ENCODE measurements around the gene RYR2.

Gene RYR2

DNA sequence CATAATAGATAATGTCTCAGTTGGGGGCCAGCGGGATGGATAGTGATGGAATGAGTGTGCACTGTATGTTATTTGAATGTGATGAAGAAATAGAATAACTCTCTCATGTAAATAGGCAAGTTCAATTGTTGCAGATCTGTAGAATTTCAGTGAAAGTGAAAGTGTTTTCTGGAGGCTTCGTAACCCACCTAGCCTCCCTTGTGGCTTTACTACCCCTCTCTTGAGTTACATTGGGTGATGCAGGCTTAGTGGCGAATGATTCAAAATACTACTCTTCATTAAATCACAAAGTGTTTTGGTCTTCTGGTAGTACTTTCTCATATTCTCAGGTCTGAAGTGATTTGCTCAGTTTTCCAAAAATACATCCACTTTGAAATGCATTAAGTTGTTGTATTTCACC is 436.9 kb downstream of the RYR2 start:
- no peak for DNase-seq

DNA sequence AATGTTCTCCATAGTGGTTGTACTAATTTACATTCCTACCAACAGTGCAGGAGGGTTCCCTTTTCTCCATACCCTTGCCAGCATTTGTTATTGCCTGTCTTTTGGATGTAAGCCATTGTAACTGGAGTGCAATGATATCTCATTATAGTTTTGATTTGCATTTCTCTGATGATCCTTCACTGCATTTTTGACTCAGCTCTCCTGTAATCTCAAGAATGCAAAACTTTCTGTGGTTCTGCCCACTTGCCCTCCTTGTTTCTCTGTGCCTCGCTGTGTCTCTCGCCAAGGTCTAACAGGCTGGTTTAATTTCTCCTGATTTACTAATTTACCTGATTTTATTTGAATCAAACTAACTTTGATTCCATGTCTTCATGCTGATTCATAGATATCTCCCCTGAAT is 440.8 kb downstream of the RYR2 start:
- DNase-seq: no peak

DNA sequence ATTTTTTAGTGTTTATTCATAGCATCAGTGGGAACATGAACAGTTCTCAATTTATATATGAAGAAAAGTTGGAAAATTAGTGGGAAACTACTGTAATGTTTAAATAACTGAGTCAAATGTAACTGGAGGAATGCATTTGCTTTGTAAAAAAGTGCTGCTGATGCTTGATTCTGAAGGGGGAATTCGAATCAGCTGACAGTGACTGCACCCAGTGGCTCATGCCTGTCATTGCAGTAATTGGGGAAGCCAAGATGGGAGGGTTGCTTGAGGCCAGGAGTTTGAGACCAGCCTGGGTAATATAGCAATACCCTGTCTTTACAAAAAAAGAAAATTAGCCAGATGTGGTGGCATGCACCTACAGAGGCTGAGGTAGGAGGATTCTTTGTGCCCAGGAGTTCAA is 450.4 kb downstream of the RYR2 start:
- no peak for DNase-seq

DNA sequence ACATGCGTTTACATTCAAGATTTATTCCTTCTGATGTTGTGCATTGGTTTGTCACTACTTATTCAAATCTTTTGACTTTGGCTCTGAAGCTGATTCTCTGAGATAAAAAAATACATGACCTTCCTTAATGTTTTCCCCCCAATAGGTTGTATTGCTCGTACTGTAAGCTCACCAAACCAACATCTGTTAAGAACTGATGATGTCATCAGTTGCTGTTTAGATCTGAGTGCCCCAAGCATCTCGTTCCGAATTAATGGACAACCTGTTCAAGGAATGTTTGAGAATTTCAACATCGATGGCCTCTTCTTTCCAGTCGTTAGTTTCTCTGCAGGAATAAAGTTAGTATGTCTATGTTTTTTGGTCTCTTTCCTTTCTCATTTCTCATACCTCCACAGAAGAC is 458.6 kb downstream of the RYR2 start:
- DNase-seq: no peak

DNA sequence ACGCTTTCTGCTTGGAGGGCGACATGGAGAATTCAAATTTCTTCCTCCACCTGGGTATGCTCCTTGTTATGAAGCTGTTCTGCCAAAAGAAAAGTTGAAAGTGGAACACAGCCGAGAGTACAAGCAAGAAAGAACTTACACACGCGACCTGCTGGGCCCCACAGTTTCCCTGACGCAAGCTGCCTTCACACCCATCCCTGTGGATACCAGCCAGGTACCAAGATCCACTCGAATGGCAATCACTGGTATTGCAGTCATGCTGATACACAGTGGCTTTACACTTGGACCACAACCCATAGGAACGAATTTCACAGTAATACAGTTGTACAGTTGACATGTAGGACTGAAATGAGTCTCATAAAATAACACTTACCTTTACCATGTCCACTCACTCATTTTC is 461.3 kb downstream of the RYR2 start:
- no peak for DNase-seq

DNA sequence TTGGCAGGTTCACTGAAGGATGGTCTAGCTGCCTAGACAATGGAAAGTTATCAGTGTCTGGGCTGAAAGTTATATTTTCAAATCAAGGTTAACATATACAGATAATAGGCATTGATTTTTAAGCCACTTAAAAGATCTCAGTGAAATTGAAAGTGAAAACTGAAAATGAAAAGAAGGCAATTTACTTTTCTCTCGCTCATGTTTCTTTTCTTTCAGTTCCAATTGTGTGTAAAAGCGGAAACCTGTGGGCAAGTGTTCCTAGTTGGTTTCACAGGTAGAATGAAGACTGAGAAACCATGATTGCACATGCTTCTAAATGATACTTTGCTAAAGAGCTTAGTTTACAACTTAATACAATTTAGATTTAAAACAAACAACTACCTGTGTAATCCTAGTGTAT is 465.0 kb downstream of the RYR2 start:
- no peak for DNase-seq

DNA sequence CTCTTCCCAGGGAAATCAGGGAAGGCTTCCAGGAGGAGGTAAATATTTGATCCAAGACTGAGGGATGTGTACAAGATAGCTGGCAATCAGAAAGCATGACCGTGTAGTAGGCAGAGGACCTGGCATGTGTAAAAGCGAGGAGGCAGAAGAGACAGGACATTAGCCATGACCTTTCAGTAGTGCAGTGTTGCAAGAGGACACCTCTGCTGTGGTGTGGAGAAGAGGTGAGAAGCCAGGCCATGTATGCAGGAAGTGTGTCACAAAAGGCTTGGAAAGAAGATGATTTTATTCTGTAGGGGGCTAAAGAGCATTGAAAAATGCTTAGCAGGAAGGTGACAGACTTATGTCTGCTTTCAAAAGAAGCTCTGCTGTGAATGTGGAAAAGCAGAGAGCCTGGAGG is 467.8 kb downstream of the RYR2 start:
- no peak for DNase-seq

DNA sequence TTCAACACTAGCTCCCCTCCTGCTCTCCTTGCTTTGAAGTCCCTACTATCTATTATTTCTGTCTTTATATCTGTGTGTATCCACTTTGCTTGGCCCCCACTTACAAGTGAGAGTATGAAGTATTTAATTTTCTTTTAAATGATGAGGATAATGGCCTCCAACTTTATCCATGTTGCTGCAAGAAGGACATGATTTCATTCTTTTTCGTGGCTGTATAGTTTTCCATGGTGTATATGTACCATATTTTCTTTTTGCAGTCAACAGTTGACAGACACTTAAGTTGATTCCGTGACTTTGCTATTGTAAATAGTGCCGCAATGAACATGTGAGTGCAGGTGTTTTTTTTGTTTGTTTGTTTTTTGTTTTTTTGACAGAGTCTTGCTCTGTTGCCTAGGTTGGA is 483.1 kb downstream of the RYR2 start:
- no peak for DNase-seq

DNA sequence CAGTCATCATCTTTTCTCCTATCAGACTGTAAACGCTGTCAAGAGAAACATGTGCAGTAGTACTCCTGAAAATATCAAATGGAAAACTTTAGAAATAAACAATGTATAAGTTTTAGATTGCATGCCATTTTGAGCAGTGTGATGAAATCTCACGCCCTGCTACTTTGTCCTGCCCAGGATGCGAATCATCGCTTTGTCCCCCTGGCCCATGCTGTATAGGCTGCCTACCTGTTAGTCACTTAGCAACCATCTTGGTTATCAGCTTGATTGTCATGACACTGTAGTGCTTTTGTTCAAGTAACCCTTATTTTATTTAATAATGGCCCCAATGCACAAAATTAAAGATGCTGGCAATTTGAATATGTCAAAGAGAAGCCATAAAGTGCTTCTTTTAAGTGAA is 485.8 kb downstream of the RYR2 start:
- no peak for DNase-seq

DNA sequence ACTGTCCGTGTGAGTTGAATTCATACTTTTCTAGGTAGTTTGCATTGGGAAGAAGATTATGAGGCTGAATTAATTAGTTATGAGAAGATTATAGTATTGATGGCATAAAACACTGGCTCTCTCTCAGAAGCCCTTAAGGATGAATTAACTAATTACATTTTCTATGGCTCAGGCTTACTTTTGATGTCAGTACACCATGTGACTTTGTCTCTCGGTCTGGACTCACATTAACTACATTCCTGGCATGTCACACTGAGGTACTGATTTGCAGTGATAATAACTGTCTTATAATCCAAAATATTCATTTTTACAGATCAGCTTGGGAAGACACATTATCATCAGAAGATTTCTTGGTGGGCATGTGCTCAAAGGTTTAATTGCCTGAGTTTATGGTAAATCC is 486.6 kb downstream of the RYR2 start:
- no peak for DNase-seq

DNA sequence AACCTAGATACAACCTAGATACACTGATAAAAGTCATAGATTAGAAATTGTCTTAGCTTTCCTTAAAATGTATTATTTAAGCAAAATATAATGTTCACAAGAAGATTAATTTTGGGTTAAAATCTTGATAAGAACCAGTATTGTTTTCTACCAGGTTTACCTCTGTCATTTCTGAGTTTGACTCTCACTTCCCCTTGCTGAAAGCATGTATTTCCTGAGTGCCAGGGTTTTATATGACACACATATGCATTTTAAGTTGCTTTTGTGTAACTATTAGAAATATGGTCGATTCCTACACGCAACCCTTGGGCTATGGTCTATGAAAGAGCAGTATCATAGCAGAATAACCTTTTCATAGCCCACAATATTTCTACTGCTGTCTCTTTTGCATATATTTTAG is 497.1 kb downstream of the RYR2 start:
- DNase-seq: no peak

DNA sequence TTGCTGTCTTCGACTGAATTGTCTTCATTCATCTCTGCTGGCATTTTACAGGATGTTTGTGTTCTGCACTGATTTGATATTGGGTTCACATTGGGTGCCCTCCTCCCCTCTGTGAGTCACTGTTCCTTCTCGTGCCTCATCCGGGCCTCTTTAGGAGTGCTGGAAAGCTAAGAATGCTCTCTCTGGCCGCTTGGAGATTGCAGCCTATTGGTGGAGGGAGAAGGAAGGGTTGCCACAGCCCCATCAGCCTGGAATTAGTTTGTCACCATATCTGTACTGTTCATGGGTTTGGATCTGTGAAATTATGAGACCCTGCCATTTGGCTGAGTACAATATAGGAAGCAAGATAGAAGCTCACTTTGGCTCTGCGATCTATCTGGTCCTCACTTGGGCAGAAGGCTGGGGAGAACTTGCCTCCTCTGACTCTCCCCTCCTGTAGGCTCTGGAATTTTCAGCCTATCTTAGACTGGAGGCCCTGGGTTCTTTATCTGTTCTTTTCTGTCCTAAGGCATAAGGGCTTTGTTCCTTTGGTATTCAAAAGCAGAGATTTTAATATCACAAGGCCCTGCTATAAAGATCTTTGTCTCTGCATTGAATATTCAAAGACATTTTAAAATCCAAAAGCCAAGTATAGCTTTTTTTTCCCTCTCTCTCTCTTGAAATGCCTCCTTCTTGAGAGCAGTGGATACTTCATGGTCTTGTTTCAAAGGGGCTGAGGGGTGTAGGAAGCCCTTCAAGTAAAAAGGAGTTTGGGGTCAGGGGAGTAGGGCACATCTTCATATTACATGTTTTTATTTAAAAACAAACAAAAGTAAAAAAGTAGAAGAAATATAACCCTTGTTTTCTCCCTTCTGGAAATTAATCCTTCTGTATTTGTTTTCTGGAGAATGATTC is 500.8 kb downstream of the RYR2 start:
- DNase-seq: no peak

DNA sequence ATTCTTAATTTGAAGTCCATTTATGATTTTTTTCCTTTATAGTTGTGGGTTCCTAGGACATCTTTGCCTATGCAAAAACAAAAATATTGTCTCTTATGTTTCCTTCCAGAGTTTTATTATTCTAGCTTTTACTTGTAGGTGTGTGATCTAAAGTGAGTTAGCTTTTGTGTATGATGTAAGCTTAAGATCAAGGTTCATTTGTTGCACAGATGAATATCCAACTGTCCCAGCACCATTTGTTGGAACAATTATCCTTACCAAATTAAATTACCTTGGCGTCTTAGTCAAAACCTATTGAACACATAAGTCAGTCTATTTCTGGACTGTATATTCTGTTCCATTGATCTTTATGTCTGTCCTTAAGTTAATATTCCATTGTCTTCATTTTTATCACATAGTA is 511.1 kb downstream of the RYR2 start:
- DNase-seq: no peak

DNA sequence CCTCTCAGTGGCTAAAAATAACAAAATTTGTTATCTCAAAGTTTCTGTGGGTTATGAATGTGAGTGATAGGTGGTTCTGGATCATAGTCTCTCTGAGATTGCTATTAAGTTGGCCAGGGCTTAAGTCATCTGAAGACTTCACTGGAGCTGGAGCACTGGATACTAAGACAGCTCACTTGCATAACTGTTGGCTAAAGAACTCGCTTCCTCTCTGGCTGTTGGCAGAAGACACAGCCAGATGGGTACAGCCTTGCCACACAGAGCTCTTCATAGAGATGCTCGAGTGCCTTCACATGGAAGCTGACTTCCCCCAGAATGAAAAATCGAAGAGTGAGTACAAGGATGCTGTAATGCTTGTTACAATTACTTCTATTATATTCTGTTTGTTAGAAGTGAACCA is 514.9 kb downstream of the RYR2 start:
- no peak for DNase-seq

DNA sequence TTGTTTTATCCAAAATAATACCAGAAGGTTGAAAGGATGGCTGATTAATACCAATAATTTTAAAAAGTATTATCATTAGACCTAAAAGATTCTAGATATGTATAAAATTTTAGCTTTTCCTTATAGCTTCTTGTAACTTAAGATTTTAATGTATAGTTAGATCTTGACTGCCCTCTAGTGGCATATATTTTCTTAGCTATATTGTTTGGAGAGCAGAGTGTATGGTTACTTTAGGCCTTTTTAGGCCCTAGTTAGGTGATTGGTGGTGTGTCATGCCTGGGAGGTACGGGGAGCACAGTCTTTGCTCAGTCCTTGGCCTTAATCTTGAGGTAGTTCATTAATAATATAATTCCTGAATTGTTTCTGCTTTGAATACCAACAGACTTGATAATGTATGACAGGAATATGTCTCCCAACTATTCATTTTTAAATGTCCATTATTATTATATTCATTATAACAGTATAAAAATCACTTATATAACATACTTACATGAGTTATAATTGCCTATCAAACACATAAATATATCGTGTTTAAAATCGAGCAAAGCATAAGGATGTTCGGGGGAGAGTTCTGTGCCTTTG is 520.3 kb downstream of the RYR2 start:
- no peak for DNase-seq

DNA sequence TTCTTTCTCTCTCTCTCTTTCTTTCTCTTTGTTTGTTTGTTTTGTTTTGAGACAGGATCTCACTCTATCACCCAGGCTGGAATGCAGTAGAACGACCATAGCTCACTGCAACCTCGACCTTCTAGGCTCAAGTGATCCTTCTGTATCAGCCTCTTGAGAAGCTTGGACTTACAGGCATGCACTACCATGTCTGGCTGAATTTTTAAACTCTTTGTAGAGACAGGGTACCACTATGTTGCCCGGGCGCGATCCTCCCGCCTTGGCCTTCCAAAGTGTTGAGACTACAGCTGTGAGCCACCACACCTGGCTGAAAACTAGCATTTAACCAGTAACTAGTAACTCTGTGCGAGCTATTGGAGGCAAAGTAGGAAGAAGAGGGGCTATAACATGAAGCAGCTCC is 523.3 kb downstream of the RYR2 start:
- no peak for DNase-seq

DNA sequence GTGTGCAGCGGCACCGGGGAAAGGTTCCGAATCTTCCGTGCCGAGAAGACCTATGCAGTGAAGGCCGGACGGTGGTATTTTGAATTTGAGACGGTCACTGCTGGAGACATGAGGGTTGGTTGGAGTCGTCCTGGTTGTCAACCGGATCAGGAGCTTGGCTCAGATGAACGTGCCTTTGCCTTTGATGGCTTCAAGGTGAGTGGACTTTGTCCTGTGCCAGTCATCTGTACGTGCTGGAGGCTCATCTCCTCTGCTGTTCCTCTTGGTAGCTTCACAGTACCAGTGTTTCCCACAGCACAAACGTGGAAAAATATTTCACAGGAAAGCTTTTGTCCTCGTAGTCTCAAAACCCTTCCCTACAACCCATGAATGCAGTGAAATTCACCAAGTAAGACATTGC is 524.6 kb downstream of the RYR2 start:
- no peak for DNase-seq

DNA sequence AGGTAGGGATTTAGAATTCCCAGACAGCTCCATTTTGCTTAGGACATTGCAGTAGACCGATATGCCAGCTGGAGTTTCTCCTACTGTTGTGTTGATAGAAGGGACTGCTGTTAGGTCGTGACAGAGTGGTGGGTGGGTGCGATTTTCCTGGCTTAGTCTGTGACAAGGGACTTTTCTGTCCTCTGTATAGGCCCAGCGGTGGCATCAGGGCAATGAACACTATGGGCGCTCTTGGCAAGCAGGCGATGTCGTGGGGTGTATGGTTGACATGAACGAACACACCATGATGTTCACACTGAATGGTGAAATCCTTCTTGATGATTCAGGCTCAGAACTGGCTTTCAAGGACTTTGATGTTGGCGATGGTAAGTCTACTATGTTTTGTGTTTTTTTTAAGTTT is 527.0 kb downstream of the RYR2 start:
- DNase-seq: no peak

DNA sequence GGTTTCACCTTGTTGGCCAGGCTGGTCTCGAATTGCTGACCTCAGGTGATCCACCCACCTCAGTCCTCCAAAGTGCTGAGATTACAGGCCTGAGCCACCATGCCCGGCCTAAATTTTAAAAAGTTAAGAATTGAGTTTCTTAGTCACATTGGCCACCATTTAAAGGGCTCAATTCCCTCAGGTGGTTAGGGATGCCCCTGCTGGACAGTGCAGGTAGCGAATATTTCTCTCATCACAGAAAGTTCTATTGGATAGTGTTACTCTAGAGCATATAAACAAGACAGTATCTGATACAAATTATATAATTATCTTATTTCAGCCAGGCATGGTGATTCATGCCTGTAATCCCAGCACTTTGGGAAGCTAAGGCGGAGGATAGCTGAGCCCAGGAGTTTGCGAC is 528.5 kb downstream of the RYR2 start:
- DNase-seq: no peak

DNA sequence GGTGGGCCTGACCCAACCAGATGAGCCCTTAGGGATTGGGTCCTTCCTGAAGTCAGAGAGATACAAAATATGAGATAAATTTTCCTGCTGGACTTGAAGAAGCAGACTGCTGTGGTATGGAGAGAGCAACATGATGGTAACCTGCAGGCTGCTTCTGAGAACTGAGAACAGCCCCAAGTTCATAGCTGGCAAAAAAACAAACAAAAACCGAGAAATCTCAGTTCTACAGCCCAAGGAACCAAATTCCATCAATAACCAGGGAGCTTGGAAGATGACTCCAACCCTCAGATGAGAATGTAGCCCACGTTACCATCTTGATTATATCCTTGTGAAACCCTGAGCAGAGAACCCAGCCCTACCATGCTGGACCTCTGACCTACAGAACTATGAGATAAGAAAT is 532.6 kb downstream of the RYR2 start:
- DNase-seq: no peak

DNA sequence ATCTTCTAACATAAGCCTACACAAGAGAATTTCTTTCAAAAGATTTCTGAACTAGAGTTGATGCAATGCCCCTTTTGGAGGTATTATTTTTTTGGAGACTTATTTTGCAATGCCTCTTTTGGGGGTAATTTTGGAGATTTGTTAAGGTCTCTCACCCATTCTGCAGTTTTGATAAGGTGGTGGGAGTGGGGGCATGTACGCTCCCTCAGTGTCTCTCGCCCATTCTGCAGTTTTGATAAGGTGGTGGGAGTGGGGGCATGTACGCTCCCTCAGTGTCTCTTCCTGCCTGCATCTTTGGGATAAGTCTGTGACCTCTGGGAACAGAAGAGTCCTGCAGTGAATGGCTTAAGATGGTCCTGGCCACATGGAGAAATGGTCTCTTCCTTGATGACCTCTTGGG is 536.6 kb downstream of the RYR2 start:
- no peak for DNase-seq

DNA sequence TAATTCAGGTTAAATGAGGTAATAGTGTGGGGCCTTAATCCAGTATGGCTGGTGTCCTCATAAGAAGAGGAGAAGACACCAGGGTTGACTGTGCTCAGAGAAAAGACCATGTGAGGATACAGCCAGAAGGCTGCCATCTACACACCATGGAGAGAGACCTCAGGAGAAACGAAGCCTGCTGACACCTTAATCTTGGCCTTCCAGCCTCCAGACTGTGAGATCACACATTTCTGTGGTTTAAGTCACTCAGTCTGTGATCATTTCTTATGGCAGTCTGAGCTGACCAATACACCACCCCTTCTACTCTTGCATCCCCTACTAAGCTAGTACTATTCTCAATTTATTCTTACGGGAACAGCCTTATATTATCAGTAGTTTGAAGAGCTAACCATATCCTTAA is 538.7 kb downstream of the RYR2 start:
- no peak for DNase-seq

DNA sequence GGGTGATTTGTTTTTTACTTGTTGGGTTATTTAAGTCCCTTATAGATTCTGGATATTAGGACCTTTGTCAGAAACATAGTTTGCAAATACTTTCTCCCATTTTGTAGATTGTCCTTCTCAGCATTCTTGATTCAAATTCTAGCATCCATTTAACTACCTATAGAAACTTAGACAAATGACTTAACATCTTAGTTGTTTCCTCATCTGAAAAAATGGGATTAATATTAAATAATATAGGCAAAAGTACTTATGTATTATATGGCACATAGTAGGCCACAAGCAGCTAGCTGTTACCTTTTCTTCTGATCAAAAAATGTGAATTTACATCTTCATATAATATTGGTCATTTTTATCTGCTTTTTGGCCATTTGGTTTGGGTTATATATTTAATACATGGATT is 541.3 kb downstream of the RYR2 start:
- no peak for DNase-seq

DNA sequence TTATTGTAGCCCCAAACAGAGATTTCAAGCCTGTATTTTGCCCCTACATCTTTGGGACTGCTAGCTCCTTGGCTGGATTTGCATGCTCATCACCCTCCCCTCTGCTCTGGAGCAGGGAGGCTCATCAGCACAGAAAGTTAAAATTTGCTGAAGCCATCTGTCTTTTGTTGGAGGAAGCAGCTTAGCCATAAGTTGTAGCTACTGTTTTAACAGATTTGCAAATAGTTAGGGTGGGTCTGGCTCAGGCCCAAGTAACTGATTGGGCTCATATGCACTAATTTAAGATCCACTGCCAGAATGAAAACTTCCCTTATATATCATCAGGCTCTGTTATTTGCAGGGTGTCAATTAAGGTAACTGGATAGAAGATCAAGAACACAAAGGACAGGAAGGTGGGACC is 541.8 kb downstream of the RYR2 start:
- no peak for DNase-seq

DNA sequence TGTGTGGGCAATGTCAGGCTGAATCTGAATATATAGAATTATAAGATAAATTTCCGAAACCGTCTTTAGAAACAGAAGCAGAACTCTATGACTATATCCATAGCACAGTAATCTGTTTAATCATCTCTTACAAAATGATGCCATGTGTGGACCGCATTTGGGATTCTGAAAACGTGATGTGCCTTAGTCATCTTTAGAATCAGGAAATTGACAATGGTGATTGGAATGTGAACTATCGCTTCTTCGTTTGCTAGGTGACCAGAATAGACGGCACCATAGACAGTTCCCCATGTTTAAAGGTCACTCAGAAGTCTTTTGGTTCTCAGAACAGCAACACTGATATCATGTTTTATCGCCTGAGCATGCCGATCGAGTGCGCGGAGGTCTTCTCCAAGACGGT is 548.4 kb downstream of the RYR2 start:
- no peak for DNase-seq

Measured in activated CD4-positive, alpha-beta T cell treated with anti-CD3 and anti-CD28 coated beads for 4 hours (primary cell).